ENCODE measurements around the gene MED19.

GRCh38 chr11:57751676-57752253 is 39.8 kb upstream of the MED19 start, which contains the start of gene BTBD18:
- TF ChIP-seq CTCF (conservative IDR thresholded peaks at IDR 0.05; ENCODE audit: low read length) (peak; percentile 72), EZH2phosphoT487 (IDR thresholded peaks at IDR 0.05; ENCODE audit: borderline replicate concordance, low read depth, low read length) (no peak)

Measured in OCI-LY7 (cell line).